ENCODE measurements around the gene KDM2A.

KDM2A gene

DNA sequence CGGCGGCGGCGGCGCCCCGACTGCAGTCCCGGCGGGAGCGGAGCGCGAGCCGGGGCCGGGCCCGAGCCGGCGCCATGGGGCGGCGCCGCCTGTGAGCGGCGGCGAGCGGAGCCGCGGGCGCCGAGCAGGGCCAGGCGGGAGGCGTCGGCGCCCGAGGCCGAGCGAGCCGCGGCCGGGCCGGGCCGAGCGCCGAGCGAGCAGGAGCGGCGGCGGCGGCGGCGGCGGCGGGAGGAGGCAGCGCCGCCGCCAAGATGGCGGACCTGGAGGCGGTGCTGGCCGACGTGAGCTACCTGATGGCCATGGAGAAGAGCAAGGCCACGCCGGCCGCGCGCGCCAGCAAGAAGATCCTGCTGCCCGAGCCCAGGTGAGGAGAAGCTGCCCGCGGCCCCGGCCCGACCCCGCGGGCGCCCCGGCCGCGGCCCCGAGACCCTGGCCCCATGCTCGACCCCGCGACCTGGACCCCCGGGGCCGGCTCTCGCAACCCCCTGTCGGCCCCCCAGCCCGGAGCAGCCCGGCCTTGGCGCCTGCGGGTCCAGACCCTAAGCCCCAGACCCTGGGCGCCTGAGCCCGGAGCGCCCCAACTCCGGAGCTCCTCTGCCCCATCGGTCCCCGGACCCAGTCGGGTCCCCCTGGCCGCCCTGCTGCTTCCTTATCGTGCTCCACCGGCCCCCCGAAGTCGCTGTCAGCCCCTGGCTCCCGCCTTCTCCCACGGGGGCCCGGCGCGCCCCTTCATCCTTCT is 147.6 kb downstream of the KDM2A start, which contains the start of gene GRK2:
Gene GRK2, plus strand, starts transcription at position 25 of the 739 bp plus-strand sequence. Its CDS starts 227 bp downstream, at position 252.
- peak within 1 kb of the TSS; percentile 89 for H3K4me3 ChIP-seq (ENCODE audit: low read depth, low read length)
- TF ChIP-seq CTCF (IDR thresholded peaks at IDR 0.05; ENCODE audit: low read depth, low read length, missing control alignments): no peak
- no peak for DNase-seq (ENCODE audit: low read depth)

DNA sequence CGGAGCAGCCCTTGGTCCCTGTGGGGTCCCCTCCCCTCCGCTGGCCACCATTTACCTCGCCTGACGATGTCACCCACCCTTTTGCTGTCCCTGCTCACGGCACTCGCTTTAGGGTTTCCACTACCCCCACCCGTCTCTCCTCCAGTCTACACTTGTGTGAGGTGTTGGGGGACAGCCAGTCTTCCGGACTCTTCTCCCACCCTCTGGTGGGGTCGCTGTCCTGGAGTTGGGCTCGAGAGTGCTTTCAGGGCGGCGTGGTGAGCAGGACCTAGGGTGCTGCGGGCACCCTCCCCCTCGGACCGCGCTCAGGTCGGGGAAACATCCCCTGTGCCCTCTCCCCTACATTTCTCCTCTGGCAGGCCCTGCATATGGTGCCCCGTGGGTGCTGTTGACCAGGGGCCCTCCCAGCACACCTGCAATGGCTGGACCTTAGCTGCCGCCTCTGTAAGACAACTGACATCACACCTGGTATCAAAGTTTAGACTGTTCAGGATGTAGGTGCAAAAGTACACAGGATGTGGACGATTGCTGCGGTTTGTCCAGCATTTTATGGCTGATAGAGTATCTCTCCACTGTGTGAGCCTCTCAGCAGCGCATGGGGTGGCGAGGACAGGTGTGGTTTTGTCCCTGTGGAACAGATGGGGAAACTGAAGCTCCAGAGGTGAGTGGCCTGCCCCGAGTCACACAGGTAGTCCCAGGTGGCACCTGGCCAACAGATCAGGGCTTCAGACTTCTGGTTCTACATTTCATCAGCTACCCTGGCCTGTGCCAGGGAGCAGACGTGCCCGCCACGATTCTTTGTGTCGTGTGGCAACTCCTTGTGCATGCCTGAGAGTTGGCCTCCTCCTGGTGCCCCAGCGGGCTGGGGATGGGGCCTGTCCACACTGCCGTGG is 148.4 kb downstream of the KDM2A start:
- DNase-seq (ENCODE audit: low read depth): no peak
- TF ChIP-seq CTCF (IDR thresholded peaks at IDR 0.05; ENCODE audit: low read depth, low read length, missing control alignments): no peak

GRCh38 chr11:67268081-67268961 is 149.3 kb downstream of the KDM2A start:
- TF ChIP-seq CTCF (IDR thresholded peaks at IDR 0.05; ENCODE audit: low read depth, low read length, missing control alignments): no peak
- H3K4me3 ChIP-seq (ENCODE audit: low read depth, low read length): peak overlapping the region; percentile 89
- peak; percentile 89 for DNase-seq (ENCODE audit: low read depth)

More for the DNA sequence above, 148.4 kb downstream of the KDM2A start:
- H3K4me3 ChIP-seq (ENCODE audit: low read depth, low read length): peak overlapping the region; percentile 89

GRCh38 chr11:67268962-67269268 is 149.9 kb downstream of the KDM2A start:
- DNase-seq (ENCODE audit: low read depth): no peak
- H3K4me3 ChIP-seq (ENCODE audit: low read depth, low read length): peak overlapping the region; percentile 89
- TF ChIP-seq CTCF (IDR thresholded peaks at IDR 0.05; ENCODE audit: low read depth, low read length, missing control alignments): no peak

DNA sequence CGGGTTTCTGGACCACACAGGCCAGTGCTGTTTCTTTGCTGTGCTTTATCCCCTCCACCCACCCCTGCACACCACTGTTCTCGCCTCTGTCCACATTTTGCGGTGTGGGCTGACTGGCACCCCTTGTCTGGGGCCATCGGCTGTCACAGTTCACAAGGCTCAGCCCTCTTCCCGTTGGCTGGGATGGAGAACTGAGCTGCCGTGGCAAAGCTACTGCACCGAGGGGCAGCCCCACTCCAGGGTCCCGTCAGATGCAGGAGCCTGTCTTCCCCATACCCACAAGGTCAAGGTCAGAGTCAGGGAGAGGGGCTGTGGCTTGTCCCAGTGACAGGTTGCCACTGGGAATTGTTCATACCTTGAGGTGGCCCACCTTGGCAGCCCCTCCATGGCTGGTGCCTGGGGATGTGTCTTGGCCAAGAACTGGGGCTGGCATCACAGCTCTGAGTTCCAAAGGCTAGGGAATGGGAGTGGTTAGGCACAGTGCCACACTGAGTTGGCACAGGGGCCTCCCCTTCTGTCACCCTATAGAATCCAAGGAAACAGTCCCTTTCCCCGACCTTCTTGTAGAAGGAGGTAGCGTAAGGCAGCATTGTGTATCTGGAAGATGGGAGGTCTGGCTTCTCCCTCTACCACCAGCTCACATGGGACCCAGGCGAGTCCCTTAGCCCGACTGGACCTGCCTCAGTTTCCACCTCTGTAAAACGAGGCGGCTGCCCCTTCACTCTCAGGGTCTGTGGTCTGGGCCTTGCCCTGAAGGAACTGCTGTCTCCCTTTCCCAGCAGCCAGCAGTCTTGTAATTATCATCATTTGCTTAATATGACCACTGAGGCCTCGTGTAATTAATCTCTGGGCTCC is 150.6 kb downstream of the KDM2A start:
- DNase-seq (ENCODE audit: low read depth): no peak
- no peak for TF ChIP-seq CTCF (IDR thresholded peaks at IDR 0.05; ENCODE audit: low read depth, low read length, missing control alignments)
- peak overlapping the region; percentile 89 for H3K4me3 ChIP-seq (ENCODE audit: low read depth, low read length)

Data from GM12864 (cell line).